ENCODE measurements around the gene ODC1.

GRCh38 chr2:10412380-10412779, 35.7 kb downstream of the ODC1 start:
- TF ChIP-seq CTCF (IDR thresholded peaks at IDR 0.05), result no peak
- no peak for TF ChIP-seq POLR2A (IDR thresholded peaks at IDR 0.05)
